HUES48 (cell line): ENCODE results near the gene THAP2.

Experiments used
- H3K27ac ChIP-seq: one replicate; pipeline ENCODE4 v1.7.0; 2013; ENCODE audit warnings: low read depth, low read length, inconsistent platforms
- H3K27me3 ChIP-seq: 2 replicates; pipeline ENCODE4 v1.6.1; 2013; ENCODE audit warnings: mild to moderate bottlenecking, low read length; ENCODE audit not compliant: control insufficient read depth, insufficient read depth
- H3K36me3 ChIP-seq: 2 replicates; pipeline ENCODE4 v1.6.1; 2013; ENCODE audit warnings: low read length; ENCODE audit not compliant: control insufficient read depth, insufficient read depth
- H3K4me1 ChIP-seq: 2 replicates; pipeline ENCODE4 v1.6.1; 2013; ENCODE audit warnings: mild to moderate bottlenecking, low read length; ENCODE audit not compliant: control insufficient read depth, insufficient read depth
- H3K4me3 ChIP-seq: 2 replicates; pipeline ENCODE4 v1.5.1; 2013; ENCODE audit warnings: mild to moderate bottlenecking, low read depth, low read length
- H3K9ac ChIP-seq: 2 replicates; pipeline ENCODE4 v1.6.1; 2013; ENCODE audit warnings: mild to moderate bottlenecking, low read depth, low read length, moderate library complexity
- H3K9me3 ChIP-seq: 2 replicates; pipeline ENCODE4 v1.6.1; 2013; ENCODE audit warnings: low read length; ENCODE audit not compliant: control insufficient read depth, insufficient read depth

The THAP2 gene

DNA sequence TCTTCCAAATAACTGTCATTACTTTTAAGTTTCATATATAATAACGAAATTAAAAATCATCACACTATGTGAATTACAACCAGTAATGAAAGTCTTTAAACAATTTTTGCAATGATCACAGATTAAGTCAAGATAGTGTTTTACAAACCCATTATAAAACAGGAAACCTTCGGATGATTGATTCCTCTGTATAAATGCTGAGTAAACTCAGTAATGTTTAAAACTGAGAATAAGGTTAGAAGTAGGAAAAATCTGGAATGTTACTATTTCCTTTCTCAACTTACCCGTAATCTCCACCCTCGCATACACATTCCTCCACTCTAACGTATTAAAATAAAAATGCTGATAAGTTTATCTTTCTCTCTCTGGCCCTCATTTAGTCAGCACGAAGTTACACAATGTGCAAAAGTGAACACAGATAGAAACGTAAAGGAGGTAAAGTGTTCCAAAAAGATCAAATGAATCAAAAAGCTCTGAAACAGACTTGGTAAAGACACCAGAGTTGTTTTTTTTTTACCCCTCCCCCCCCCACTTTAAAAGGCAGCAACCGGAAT lies 2.0 kb upstream of the THAP2 start:
- no peaks in the 10 kb centered on the region for H3K9me3 ChIP-seq
- peak overlapping the region; percentile 87 for H3K4me3 ChIP-seq
- peak overlapping the region; percentile 90; the same call in 1 of the 2 replicates for H3K9ac ChIP-seq
- peaks cover 32% of the 10 kb centered on the region for H3K36me3 ChIP-seq
- peaks cover 11% of the 10 kb centered on the region for H3K4me1 ChIP-seq
- no peak overlapping the region for H3K27ac ChIP-seq
- no peaks in the 10 kb centered on the region for H3K27me3 ChIP-seq

DNA sequence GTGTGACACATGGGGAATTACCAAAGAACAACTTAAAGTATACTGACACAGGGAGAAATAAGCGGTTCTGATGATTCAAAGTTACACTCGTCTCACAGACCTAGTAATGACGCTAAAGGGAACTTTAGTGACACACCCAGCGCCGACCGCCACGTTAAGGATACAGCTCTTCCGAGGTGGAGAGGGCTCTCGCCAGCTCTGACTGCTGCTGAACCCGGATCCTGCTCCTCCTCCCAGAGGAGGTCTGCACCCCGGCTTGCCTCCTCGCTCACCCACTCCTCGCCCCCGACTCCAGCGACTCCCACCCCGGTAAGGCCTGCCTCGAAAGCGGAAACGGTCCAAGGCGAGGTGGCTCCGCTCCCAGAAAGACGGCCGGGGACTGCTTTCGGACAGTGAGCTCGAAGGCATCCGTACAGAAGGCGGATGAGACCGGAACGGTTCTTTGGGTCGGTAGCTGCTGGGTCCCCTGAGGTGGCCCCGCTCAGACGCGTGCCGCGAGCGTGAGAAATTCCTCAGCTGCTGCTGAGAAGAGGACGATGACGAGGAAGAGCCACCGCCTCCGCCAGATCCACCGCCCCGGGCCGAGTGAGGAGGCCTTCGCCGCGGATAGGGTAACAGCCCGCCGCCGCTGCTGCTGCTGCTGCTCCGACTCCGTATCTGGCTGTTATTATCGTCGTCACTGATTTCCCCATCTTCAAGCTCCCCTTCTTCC lies 1.1 kb upstream of the THAP2 start:
- no peaks in the 10 kb centered on the region for H3K9me3 ChIP-seq
- H3K9ac ChIP-seq: peak overlapping the region; percentile 90
- peak overlapping the region; percentile 87 for H3K4me3 ChIP-seq
- peak overlapping the region; percentile 97 for H3K27ac ChIP-seq
- H3K27me3 ChIP-seq: no peaks in the 10 kb centered on the region
- peaks cover 23% of the 10 kb centered on the region for H3K36me3 ChIP-seq
- H3K4me1 ChIP-seq: peaks cover 11% of the 10 kb centered on the region

DNA sequence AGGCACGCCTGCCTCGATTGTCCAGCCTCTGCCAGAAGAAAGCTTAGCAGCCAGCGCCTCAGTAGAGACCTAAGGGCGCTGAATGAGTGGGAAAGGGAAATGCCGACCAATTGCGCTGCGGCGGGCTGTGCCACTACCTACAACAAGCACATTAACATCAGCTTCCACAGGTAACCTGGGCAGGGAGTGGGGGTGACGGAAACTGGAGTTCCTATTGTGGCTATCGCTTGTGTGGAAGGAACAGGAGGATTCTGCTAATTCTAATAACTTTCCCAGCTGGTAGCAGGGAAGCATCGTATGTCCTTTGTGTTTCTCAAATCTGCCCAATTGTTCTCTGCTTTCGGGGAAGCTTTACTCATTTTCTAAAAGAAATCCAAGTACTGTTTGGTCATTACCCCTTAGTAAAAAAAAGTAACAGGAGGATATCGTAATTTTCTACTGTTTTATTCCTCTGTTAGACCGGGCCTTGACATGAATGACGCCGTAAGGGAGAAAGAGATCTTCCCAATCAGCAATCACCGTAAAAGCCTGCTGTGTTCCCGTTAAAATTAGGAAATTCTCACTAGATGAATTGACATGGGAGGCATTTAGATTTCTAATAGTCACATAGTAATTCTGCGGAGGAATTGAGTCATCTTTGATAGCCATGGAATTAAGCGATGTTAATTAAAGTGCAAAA lies 449 bp downstream of the THAP2 start:
- Histone ChIP-seq H3K4me1 (peaks cover 11% of the 10 kb centered on the region), H3K4me3 (peak overlapping the region; percentile 87), H3K36me3 (peaks cover 8% of the 10 kb centered on the region)

DNA sequence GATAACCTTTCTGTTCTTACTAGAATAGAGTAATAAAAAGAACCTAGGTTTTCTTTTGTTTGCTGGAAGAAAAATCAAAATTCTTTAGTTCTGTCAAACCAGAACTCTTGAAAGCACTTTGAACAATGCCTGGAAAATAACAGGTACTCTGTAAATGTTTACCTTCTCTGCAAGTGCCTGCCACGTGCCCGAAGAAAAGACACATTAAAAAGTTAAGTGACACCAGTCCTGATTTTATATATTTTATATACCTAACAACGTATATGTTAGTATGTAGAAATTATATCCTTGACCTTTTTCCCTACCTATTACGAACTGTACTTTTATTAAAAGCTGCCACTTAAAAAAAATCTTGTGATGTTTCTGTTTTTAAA lies 976 bp downstream of the THAP2 start:
- peak overlapping the region; percentile 92 for H3K9ac ChIP-seq
- H3K9me3 ChIP-seq: no peaks in the 10 kb centered on the region
- H3K27ac ChIP-seq: no peak overlapping the region
- no peaks in the 10 kb centered on the region for H3K27me3 ChIP-seq
- H3K4me3 ChIP-seq: peak overlapping the region; percentile 87
- peaks cover 3% of the 10 kb centered on the region for H3K36me3 ChIP-seq
- peaks cover 11% of the 10 kb centered on the region for H3K4me1 ChIP-seq

More for the DNA sequence above, 449 bp downstream of the THAP2 start:
- Histone ChIP-seq H3K27me3 (no peaks in the 10 kb centered on the region), H3K9me3 (no peaks in the 10 kb centered on the region), H3K27ac (peak overlapping the region; percentile 97), H3K9ac (peak overlapping the region; percentile 92)

DNA sequence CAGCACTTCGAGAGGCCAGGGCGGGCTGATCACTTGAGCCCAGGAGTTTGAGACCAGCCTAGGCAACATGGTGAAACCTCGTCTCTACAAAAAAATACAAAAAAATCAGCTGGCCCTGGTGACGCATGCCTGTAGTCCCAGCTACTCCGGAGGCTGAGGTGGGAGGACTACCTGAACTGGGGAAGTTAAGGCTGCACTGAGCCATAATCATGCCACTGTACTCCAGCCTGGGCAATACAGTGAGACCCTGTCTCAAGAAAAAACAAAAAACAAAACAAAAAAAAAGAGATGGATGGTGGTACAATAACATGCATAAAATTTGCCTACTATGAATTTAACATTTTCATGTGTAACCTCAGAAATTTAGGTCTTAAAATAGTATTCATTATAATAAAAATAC lies 2.2 kb downstream of the THAP2 start:
- H3K27ac ChIP-seq: no peak overlapping the region
- H3K9ac ChIP-seq: no peak overlapping the region
- H3K4me3 ChIP-seq: no peak overlapping the region
- no peaks in the 10 kb centered on the region for H3K9me3 ChIP-seq
- no peaks in the 10 kb centered on the region for H3K36me3 ChIP-seq
- H3K27me3 ChIP-seq: no peaks in the 10 kb centered on the region
- H3K4me1 ChIP-seq: peaks cover 11% of the 10 kb centered on the region

DNA sequence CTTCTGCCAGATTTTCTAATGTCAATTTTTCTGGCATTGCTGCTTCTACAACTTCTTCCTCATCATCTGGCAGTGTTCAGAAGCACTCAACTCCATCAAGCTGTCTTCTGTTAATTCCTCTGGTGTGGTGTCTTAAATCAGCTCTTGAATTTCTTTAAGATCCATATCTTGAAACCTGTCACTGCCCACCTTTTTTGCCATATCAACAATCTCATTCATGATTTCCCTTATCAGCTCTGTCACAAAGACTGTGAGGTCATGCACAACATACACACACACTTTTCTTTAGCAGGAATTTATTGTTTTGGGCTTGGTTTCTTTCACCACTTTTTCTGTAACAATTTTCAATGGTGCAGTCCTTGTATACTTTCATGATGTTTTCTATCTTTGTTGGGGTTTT lies 7.2 kb downstream of the THAP2 start:
- Histone ChIP-seq H3K4me1 (0 out of 2 replicates have a peak, but pooled peaks cover 5% of the 10 kb centered on the region), H3K9me3 (no peaks in the 10 kb centered on the region), H3K36me3 (no peaks in the 10 kb centered on the region), H3K27ac (no peak overlapping the region), H3K9ac (no peak overlapping the region), H3K4me3 (no peak overlapping the region), H3K27me3 (no peaks in the 10 kb centered on the region)

DNA sequence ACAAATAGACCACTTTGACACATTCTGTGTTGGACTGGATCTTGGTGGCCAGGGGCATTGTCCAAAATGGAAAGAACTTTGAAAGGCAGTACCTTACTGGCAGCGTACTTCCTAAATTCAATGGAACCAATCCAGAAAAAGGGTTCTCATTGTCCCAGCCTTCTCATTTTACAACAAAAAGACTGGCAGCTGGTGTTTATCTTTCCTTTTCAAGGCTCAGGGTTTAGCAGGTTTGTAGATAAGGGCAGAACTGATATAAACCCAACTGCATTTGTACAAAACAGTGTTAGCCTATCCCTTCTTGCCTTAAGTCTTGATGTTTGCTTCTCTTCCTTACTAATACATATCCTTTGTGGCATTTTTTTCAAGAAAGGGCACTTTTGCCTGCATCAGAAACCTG lies 7.7 kb downstream of the THAP2 start:
- Histone ChIP-seq H3K27ac (peak overlapping the region; percentile 0), H3K36me3 (no peaks in the 10 kb centered on the region), H3K9ac (no peak overlapping the region), H3K4me3 (no peak overlapping the region), H3K27me3 (no peaks in the 10 kb centered on the region), H3K4me1 (0 out of 2 replicates have a peak, but pooled peaks cover 5% of the 10 kb centered on the region), H3K9me3 (no peaks in the 10 kb centered on the region)

DNA sequence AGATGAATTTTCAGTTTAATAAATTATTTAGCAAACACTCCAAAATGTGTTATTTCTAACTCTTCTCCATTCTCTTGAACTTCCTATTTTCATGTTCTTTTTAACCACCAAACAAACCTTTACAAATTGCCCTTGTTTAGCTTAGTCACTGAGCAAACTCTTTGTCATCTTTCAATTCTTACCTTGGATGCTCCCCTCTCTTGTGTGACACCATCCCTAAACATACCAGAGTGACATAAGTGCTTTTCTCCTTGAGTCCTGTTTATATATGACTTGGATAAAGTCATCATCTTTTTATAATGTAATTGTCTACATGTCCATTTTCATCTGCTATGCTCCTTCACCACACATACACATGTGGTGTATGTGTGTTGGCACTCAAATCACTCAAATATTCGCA lies 18.4 kb downstream of the THAP2 start:
- H3K9me3 ChIP-seq: no peaks in the 10 kb centered on the region
- H3K4me3 ChIP-seq: no peak overlapping the region
- no peak overlapping the region for H3K27ac ChIP-seq
- H3K36me3 ChIP-seq: no peaks in the 10 kb centered on the region
- H3K9ac ChIP-seq: no peak overlapping the region
- H3K4me1 ChIP-seq: 0 out of 2 replicates have a peak, but pooled peaks cover 4% of the 10 kb centered on the region
- no peaks in the 10 kb centered on the region for H3K27me3 ChIP-seq

DNA sequence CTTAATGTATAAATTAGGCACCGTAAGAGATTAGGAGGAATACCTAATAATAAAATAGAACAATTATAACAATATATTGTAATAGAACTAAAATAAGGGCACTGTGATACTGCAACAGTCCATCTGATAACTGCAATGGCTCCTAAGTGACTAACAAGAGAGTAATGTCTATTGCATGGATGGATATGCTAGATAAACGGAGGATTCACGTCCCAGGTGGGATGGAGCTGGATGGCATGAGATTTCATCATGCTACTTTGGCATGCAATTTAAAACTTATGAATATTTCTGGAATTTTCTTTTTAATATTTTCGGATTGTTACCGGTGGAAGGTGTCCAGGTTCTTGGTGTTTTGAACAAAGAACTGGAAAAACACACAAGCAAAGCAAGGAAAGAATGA lies 19.5 kb downstream of the THAP2 start:
- H3K4me3 ChIP-seq: no peak overlapping the region
- 0 out of 2 replicates have a peak, but pooled peaks cover 9% of the 10 kb centered on the region for H3K4me1 ChIP-seq
- H3K27me3 ChIP-seq: no peaks in the 10 kb centered on the region
- no peaks in the 10 kb centered on the region for H3K36me3 ChIP-seq
- H3K27ac ChIP-seq: no peak overlapping the region
- no peak overlapping the region for H3K9ac ChIP-seq
- H3K9me3 ChIP-seq: no peaks in the 10 kb centered on the region

DNA sequence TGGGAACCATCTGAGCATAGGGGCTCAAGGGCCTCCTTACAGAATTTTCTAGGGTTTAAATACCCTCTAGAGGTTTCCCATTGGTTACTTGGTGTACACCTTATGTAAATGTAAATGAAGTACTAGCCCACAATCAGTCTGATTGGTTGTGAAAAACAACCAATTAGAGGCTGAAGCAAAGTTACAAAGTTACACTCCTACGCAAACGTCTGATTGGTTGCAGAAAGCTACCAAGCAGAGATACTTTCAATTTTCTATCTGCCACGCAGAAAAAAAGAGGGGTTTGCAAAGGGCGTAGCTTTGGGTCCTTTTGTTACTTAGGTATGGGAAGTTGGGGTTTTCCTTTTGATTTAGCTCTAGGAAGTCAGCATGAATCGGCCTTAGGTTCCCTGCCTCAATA lies 20.0 kb downstream of the THAP2 start:
- Histone ChIP-seq H3K9me3 (no peaks in the 10 kb centered on the region), H3K4me3 (no peak overlapping the region), H3K27me3 (no peaks in the 10 kb centered on the region), H3K9ac (no peak overlapping the region), H3K36me3 (no peaks in the 10 kb centered on the region), H3K27ac (no peak overlapping the region), H3K4me1 (0 out of 2 replicates have a peak, but pooled peaks cover 9% of the 10 kb centered on the region)

DNA sequence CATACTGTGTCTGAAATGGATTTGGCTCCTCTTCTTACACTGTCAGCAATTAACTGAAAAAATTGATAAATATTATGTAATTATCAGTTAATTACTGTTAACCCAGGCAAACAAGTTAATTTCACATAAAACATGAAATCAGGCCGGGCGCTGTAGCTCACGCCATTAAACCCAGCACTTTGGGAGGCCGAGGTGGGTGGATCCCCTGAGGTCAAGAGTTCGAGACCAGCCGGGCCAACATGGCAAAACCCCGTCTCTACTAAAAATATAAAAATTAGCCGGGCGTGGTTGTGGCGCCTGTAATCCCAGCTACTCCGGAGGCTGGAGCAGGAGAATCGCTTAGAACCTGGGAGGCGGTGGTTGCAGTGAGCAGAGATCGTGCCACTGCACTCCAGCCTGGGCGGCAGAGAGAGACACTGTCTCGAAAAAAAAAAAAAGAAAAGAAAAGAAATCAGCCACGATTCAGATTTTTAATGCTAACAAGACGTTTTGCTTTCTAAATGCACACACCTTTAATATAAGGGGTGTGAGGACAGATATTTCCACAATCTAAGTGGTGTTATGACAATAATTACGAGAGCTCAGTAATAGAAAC lies 21.3 kb downstream of the THAP2 start:
- H3K4me3 ChIP-seq: peak overlapping the region; percentile 97
- no peaks in the 10 kb centered on the region for H3K27me3 ChIP-seq
- no peaks in the 10 kb centered on the region; the same call in 1 of the 2 replicates for H3K36me3 ChIP-seq
- 0 out of 2 replicates have a peak, but pooled peaks cover 9% of the 10 kb centered on the region for H3K4me1 ChIP-seq
- peak overlapping the region; percentile 95 for H3K27ac ChIP-seq
- H3K9me3 ChIP-seq: no peaks in the 10 kb centered on the region
- peak overlapping the region; percentile 78 for H3K9ac ChIP-seq
